GM12891 (cell line): ENCODE measurements around the gene TMEM132D.

Experiments used
- POLR2A ChIP-seq: IDR thresholded peaks from 2 replicates; pipeline ENCODE4 v1.6.1; 2011; ENCODE audit warnings: low read depth, low read length, control low read depth
- POLR2AphosphoS5 ChIP-seq: IDR thresholded peaks from 2 replicates; pipeline ENCODE4 v1.6.1; 2011; ENCODE audit warnings: low read depth, low read length, control low read depth
- SPI1 ChIP-seq: IDR thresholded peaks from 2 replicates; pipeline ENCODE4 v1.6.1; 2011; ENCODE audit warnings: low read depth, low read length, control low read depth
- TAF1 ChIP-seq: IDR thresholded peaks from 2 replicates; pipeline ENCODE4 v1.6.1; 2011; ENCODE audit warnings: low read depth, low read length, control low read depth

- TF ChIP-seq POLR2A: no peak
- no peak for TF ChIP-seq SPI1
- TF ChIP-seq POLR2AphosphoS5: no peak
- no peak for TF ChIP-seq TAF1
Measured at GRCh38 chr12:129467289-129467688, 436.5 kb downstream of the TMEM132D start.
